DOHH2 (cell line): Measurements from ENCODE around the gene NPY.

Experiments
- CTCF ChIP-seq: fragments of 200-600 bp; sonication (generic); IDR thresholded peaks from one replicate; pipeline ENCODE4 v1.5.1; 2014; ENCODE audit warnings: antibody characterized with exemption, mild to moderate bottlenecking, low read depth, low read length; ENCODE audit not compliant: poor library complexity, severe bottlenecking
- EZH2phosphoT487 ChIP-seq: fragments of 200-600 bp; sonication (generic); IDR thresholded peaks from 2 replicates; pipeline ENCODE4 v1.6.1; 2017; ENCODE audit warnings: borderline replicate concordance, mild to moderate bottlenecking, antibody characterized with exemption, low read length, moderate library complexity, mixed read lengths

- TF ChIP-seq EZH2phosphoT487 = no peak
- TF ChIP-seq CTCF = no peak
These were observed 56.7 kb downstream of the NPY start for GRCh38 chr7:24340727-24341126.
